ENCODE results near the gene FBXW4.

DNA sequence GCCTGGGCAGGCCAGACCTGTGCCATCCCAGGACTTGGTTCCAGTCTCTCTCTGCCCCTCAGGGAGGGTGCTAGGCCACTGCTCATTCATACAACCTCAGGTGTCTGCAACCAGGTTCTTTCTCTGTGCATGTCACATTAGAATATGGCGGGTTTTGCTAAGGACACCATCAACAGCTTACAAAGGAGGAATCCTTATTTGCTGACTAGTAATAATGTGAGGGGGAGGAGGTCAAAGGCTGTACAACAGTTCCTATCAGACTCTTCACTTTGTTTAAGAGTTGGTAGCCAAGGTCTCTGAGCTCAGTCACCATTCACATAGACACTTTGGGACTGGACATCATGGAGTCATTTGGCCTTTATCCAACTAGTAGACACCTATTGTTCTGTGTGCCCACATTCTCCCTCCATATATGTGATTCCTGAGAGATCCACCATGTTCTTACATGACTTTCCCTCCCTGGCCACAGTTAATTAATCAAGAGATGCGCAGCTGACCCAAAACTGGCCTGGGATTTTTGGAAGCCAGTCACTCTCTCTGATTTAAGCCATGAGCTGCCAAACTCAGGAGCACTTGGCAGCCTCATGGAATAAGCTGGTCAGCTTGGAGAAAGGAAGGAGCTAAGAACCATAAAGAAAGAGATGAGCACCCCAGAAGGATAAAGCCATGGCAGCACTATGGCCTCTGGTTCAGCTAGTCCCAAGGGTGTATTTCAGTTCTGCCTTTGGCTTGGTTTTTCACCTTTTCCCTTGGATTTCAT is 55.6 kb downstream of the FBXW4 start:
- TF ChIP-seq POLR2AphosphoS5 (IDR thresholded peaks at IDR 0.05; ENCODE audit: low read depth, low read length) (no peak), YY1 (IDR thresholded peaks at IDR 0.05; ENCODE audit: low read depth) (no peak)
